Smooth muscle cell (in vitro differentiated cells): ENCODE data around the gene PDE6A. TPM values are rescaled to one million over a fixed set of nuclear protein-coding genes. Genes with fewer than 3 reads are reported as not detected.

Experiments
- DNase-seq: peaks from one replicate; lab custom pipeline; 2025; ENCODE audit not compliant: unreplicated experiment; lab: John Stamatoyannopoulos, UW
- H2AFZ ChIP-seq: fragments of 200-600 bp; sonication (generic); 2 replicates; pipeline ENCODE4 v1.6.0; 2016; ENCODE audit warnings: antibody characterized with exemption, low read depth, mild to moderate bottlenecking
- H3F3A ChIP-seq: fragments of 200-600 bp; sonication (generic); 2 replicates; pipeline ENCODE4 v1.6.0; 2017; ENCODE audit warnings: antibody characterized with exemption, low read depth
- H3K27ac ChIP-seq: fragments of 200-600 bp; sonication (generic); 2 replicates; pipeline ENCODE4 v1.5.1; 2016; ENCODE audit warnings: low read depth, mild to moderate bottlenecking
- H3K27me3 ChIP-seq: fragments of 200-600 bp; sonication (generic); 2 replicates; pipeline ENCODE4 v1.6.1; 2016; ENCODE audit warnings: low read depth, mild to moderate bottlenecking
- H3K36me3 ChIP-seq: fragments of 200-600 bp; sonication (generic); 2 replicates; pipeline ENCODE4 v1.5.1; 2016; ENCODE audit warnings: low read depth
- H3K4me1 ChIP-seq: fragments of 200-600 bp; sonication (generic); 2 replicates; pipeline ENCODE4 v1.5.1; 2016; ENCODE audit warnings: low read depth
- H3K4me2 ChIP-seq: fragments of 200-600 bp; sonication (generic); 2 replicates; pipeline ENCODE4 v1.6.0; 2016; ENCODE audit warnings: mild to moderate bottlenecking
- H3K4me3 ChIP-seq: fragments of 200-600 bp; sonication (generic); 2 replicates; pipeline ENCODE4 v1.5.1; 2016; ENCODE audit warnings: mild to moderate bottlenecking
- H3K79me2 ChIP-seq: fragments of 200-600 bp; sonication (generic); 2 replicates; pipeline ENCODE4 v1.6.0; 2016; ENCODE audit warnings: low read depth, mild to moderate bottlenecking
- H3K9ac ChIP-seq: fragments of 200-600 bp; sonication (generic); 2 replicates; pipeline ENCODE4 v1.6.0; 2016; ENCODE audit warnings: low read depth
- H3K9me3 ChIP-seq: fragments of 200-600 bp; sonication (generic); replicated peaks from 2 replicates; pipeline ENCODE4 v1.5.1; 2016; ENCODE audit warnings: low read depth
- H4K20me1 ChIP-seq: fragments of 200-600 bp; sonication (generic); 2 replicates; pipeline ENCODE4 v1.6.0; 2016; ENCODE audit warnings: low read depth
- WGBS: methylation state at CpG from one replicate; pipeline ENCODE4 v1.1.7; 2016; ENCODE audit warnings: low lambda C conversion rate; 5-methylcytosine and 5-hydroxymethylcytosine counted together
- polyA plus RNA-seq: library from polyadenylated mRNA; unstranded; fragments of >200 nt; fragmentation: Nextera tagmentation; extraction: Ambion mirVana; gene quantifications from 2 replicates; pipeline ENCODE4 v1.2.1, GENCODE V29; 2016
- total RNA-seq: library from RNA; depleted of rRNA; stranded (reverse); fragments of >200 nt; gene quantifications from 2 replicates; pipeline ENCODE4 v1.2.3, GENCODE V29; 2014
- TF ChIP-seq, protein P1 (sequence below): fragments of 200-600 bp; sonication (generic); IDR thresholded peaks from 2 replicates; pipeline ENCODE4 v1.5.1; 2017; ENCODE audit warnings: borderline replicate concordance, mild to moderate bottlenecking, antibody characterized with exemption; ENCODE audit not compliant: insufficient read depth, poor library complexity, severe bottlenecking

The PDE6A gene
- total and polyA plus RNA-seq, 2 experiments from 2014 or later = 0.05 TPM; not detected in 1

GRCh38 chr5:149936044-149936699, 8.4 kb downstream of the PDE6A start:
- Histone ChIP-seq H3K9me3 (no peaks in the 10 kb centered on the region), H3K4me2 (no peak overlapping the region), H3K36me3 (no peaks in the 10 kb centered on the region), H4K20me1 (no peaks in the 10 kb centered on the region), H2AFZ (no peak overlapping the region), H3K9ac (no peak overlapping the region), H3K79me2 (no peaks in the 10 kb centered on the region), H3F3A (peaks cover 8% of the 10 kb centered on the region), H3K27me3 (no peaks in the 10 kb centered on the region), H3K4me3 (no peak overlapping the region), H3K27ac (no peak overlapping the region), H3K4me1 (no peaks in the 10 kb centered on the region)
- no peak for DNase-seq
- WGBS = 63% methylated on average over 1 of the region's 1 CpG
- TF ChIP-seq, protein P1, sequence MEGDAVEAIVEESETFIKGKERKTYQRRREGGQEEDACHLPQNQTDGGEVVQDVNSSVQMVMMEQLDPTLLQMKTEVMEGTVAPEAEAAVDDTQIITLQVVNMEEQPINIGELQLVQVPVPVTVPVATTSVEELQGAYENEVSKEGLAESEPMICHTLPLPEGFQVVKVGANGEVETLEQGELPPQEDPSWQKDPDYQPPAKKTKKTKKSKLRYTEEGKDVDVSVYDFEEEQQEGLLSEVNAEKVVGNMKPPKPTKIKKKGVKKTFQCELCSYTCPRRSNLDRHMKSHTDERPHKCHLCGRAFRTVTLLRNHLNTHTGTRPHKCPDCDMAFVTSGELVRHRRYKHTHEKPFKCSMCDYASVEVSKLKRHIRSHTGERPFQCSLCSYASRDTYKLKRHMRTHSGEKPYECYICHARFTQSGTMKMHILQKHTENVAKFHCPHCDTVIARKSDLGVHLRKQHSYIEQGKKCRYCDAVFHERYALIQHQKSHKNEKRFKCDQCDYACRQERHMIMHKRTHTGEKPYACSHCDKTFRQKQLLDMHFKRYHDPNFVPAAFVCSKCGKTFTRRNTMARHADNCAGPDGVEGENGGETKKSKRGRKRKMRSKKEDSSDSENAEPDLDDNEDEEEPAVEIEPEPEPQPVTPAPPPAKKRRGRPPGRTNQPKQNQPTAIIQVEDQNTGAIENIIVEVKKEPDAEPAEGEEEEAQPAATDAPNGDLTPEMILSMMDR = no peak

DNA sequence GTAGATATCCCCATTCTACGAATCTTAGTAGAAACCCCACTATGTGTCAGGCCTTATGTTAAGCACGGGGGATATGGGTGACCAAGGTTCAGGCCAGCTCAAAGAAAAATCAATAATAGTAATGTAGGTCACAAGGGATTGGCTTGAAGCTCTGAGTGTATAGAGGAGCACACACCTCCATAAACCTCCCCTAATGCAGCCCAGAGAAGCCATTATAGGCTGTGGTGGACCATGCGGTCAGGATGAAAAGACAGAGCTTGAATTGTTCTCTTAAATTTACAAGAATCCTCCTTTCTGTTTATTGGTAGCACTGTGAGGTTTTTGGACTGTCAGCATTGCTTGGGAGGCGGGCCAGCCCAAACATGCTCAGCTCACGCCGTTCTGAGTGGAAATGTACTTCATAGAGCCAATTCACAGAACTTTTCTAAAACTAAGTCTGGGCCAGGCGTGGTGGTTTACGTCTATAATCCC, 9.1 kb downstream of the PDE6A start:
- H4K20me1 ChIP-seq = no peaks in the 10 kb centered on the region
- H3K4me1 ChIP-seq = no peaks in the 10 kb centered on the region
- no peaks in the 10 kb centered on the region for H3K79me2 ChIP-seq
- H3K9ac ChIP-seq = no peak overlapping the region
- no peaks in the 10 kb centered on the region for H3K9me3 ChIP-seq
- H3K4me3 ChIP-seq = no peak overlapping the region
- H3K27ac ChIP-seq = no peak overlapping the region
- no peak for DNase-seq
- H3K27me3 ChIP-seq = no peaks in the 10 kb centered on the region
- H3K36me3 ChIP-seq = no peaks in the 10 kb centered on the region
- peaks cover 8% of the 10 kb centered on the region for H3F3A ChIP-seq
- H2AFZ ChIP-seq = no peak overlapping the region
- TF ChIP-seq, protein P1 = no peak
- whole genome bisulfite sequencing = 86% methylated on average over 8 of the region's 8 CpGs
- no peak overlapping the region for H3K4me2 ChIP-seq

DNA sequence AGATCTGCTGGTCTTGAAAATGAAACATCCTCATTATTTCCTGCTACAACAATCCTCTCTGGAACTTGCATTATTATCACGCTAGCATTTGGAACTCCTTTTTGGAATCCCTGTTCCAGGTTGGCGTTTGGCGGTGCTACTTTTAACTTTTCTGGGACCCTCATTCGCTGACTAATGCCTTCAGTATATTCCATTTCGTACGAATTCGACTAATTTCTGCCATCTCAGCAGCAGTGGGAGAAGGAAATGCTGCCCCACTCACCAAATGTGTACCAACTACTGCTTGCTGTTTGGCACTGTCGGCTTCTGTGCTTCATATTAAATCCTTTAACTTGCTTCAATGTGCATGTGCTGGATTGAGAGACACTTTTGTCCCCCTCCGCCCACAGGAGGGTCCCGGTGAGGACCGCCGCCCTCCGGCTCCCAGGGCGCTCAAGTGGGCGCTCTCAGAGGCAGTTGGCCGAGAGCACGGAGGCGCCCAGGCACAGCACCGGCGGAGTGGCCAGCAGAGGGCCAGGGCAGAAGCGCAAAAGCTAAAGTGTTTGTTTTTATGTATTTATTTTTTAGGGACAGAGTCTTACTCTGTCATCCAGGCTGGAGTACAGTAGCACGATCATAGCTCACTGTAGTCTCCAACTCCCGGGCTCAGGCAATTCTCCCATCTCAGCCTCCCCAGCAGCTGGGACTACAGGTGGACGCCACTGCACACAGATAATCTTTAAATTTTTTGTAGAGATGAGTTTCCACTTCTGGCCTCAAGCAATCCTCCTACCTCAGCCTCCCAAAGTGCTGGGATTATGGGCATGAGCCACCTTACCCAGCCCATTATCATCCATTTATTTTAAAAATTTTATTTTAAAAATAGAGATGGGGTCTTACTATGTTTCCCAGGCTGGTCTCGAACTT, 11.9 kb downstream of the PDE6A start:
- Histone ChIP-seq H3K27ac (no peak overlapping the region), H3K27me3 (no peaks in the 10 kb centered on the region), H3K9ac (no peak overlapping the region), H3K79me2 (no peaks in the 10 kb centered on the region), H3F3A (no peaks in the 10 kb centered on the region), H3K4me2 (no peak overlapping the region), H3K9me3 (no peaks in the 10 kb centered on the region), H3K36me3 (no peaks in the 10 kb centered on the region), H3K4me3 (no peak overlapping the region), H3K4me1 (no peaks in the 10 kb centered on the region), H2AFZ (no peak overlapping the region), H4K20me1 (no peaks in the 10 kb centered on the region)
- TF ChIP-seq, protein P1 = peak; percentile 45
- WGBS = 66% methylated on average over 25 of the region's 25 CpGs
- DNase-seq = no peak
